Type B pancreatic cell (in vitro differentiated cells): Measurements from ENCODE around the gene PACRG. TPM values are rescaled to one million over a fixed set of nuclear protein-coding genes. Genes with fewer than 3 reads are reported as not detected.

ENCODE experiments used
- DNase-seq: peaks from one replicate; pipeline ENCODE4 v3.0.0; 2021; ENCODE audit warnings: mixed read lengths; ENCODE audit not compliant: unreplicated experiment; ENCODE audit errors: extremely low spot score
- H3K27ac Mint-ChIP-seq: 2 replicates; pipeline ENCODE4 v1.8.0; 2021; ENCODE audit warnings: mild to moderate bottlenecking, mixed read lengths
- H3K27me3 Mint-ChIP-seq: 2 replicates; pipeline ENCODE4 v1.8.0; 2021; ENCODE audit warnings: mixed read lengths
- H3K36me3 Mint-ChIP-seq: 2 replicates; pipeline ENCODE4 v1.8.0; 2021; ENCODE audit warnings: mixed read lengths
- H3K4me1 Mint-ChIP-seq: one replicate; pipeline ENCODE4 v1.8.0; 2021; ENCODE audit warnings: mixed read lengths; ENCODE audit not compliant: unreplicated experiment
- H3K4me3 Mint-ChIP-seq: 2 replicates; pipeline ENCODE4 v1.8.0; 2021; ENCODE audit warnings: mild to moderate bottlenecking, mixed read lengths
- H3K9me3 Mint-ChIP-seq: 2 replicates; pipeline ENCODE4 v1.8.0; 2021; ENCODE audit warnings: mixed read lengths
- total RNA-seq: library from RNA; stranded (reverse); gene quantifications from 2 replicates; pipeline ENCODE4 v1.2.1, GENCODE V29; 2021; ENCODE audit warnings: low replicate concordance
- TF ChIP-seq, protein P1 (sequence below): fragments of 200-600 bp; sonication (generic); conservative IDR thresholded peaks from 2 replicates; pipeline ENCODE4 v1.5.0; 2021; ENCODE audit warnings: antibody characterized with exemption, mild to moderate bottlenecking

The PACRG gene
- total RNA-seq, 1 donor from 2014 or later, result 5.6 TPM

DNA sequence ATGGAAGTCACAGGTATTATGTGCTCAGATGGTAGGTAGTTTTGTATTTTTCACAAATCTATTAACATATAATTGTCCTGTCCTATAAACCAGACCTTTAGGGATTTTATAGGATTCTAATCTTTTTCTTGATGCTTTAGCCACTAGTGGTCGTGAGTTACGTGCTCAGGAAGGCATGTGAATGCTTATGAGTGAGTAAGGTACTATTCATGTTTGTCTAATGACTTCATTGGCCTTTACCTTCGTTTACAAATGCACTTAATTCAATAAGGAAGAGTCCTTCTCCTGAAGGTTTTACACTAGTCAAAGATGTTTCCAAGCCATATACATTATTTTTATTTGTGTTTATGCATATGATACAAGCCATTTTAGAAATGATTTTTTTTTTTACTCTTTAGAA, 23.0 kb downstream of the PACRG start:
- TF ChIP-seq, protein P1, sequence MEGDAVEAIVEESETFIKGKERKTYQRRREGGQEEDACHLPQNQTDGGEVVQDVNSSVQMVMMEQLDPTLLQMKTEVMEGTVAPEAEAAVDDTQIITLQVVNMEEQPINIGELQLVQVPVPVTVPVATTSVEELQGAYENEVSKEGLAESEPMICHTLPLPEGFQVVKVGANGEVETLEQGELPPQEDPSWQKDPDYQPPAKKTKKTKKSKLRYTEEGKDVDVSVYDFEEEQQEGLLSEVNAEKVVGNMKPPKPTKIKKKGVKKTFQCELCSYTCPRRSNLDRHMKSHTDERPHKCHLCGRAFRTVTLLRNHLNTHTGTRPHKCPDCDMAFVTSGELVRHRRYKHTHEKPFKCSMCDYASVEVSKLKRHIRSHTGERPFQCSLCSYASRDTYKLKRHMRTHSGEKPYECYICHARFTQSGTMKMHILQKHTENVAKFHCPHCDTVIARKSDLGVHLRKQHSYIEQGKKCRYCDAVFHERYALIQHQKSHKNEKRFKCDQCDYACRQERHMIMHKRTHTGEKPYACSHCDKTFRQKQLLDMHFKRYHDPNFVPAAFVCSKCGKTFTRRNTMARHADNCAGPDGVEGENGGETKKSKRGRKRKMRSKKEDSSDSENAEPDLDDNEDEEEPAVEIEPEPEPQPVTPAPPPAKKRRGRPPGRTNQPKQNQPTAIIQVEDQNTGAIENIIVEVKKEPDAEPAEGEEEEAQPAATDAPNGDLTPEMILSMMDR, result no peak
- H3K9me3 Mint-ChIP-seq, result no peaks in the 10 kb centered on the region
- no peak overlapping the region for H3K4me3 Mint-ChIP-seq
- no peak overlapping the region for H3K27ac Mint-ChIP-seq
- H3K27me3 Mint-ChIP-seq, result no peaks in the 10 kb centered on the region
- no peaks in the 10 kb centered on the region for H3K4me1 Mint-ChIP-seq
- DNase-seq, result no peak
- H3K36me3 Mint-ChIP-seq, result no peaks in the 10 kb centered on the region

DNA sequence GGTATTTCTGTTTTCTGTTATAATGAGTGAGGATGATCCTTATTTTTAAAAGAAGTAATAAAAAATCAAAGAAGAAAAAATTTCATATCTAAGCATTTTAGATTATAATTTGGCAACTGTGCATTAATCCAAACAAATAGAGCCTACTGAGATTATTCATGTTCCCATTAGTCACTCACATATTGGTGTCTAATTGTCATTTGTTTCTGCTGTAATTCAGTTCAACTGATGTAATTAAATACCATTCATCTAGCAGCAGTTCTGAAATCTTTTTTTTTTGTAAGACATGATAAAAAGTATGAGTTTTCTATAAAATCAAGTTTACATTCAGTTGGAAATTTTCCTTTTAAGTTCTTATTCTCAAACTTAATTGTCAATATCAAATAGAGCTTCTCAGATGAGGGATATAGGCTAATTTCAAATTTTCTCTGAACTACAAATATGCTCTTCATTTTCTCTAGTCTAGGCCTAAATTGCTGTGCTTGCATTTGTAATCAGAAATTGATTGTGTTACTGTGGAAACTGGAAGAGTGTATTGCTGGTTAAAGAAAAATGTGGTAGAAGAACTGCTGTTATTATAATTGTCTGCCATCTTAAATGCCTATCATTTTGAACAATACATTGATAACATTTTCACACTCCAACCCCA, 23.6 kb downstream of the PACRG start:
- Mint-ChIP-seq H3K9me3 (no peaks in the 10 kb centered on the region), H3K4me3 (no peak overlapping the region), H3K27me3 (no peaks in the 10 kb centered on the region), H3K36me3 (no peaks in the 10 kb centered on the region), H3K4me1 (no peaks in the 10 kb centered on the region), H3K27ac (no peak overlapping the region)
- DNase-seq, result no peak
- TF ChIP-seq, protein P1, result no peak

- no peaks in the 10 kb centered on the region for H3K4me1 Mint-ChIP-seq
- H3K9me3 Mint-ChIP-seq, result no peaks in the 10 kb centered on the region
- no peak overlapping the region for H3K27ac Mint-ChIP-seq
- no peak for DNase-seq
- TF ChIP-seq, protein P1, result no peak
- no peaks in the 10 kb centered on the region for H3K36me3 Mint-ChIP-seq
- H3K4me3 Mint-ChIP-seq, result no peak overlapping the region
- H3K27me3 Mint-ChIP-seq, result no peaks in the 10 kb centered on the region
These were observed 26.0 kb downstream of the PACRG start for GRCh38 chr6:162753775-162754174.

- no peak for DNase-seq
- Mint-ChIP-seq H3K27me3 (no peaks in the 10 kb centered on the region), H3K9me3 (peaks cover 5% of the 10 kb centered on the region), H3K27ac (no peak overlapping the region), H3K4me3 (no peak overlapping the region), H3K36me3 (no peaks in the 10 kb centered on the region), H3K4me1 (no peaks in the 10 kb centered on the region)
- TF ChIP-seq, protein P1, result no peak
These were observed 42.4 kb downstream of the PACRG start for GRCh38 chr6:162770136-162770535.

- Mint-ChIP-seq H3K27me3 (no peaks in the 10 kb centered on the region), H3K9me3 (peaks cover 5% of the 10 kb centered on the region), H3K27ac (no peak overlapping the region), H3K36me3 (no peaks in the 10 kb centered on the region), H3K4me1 (no peaks in the 10 kb centered on the region), H3K4me3 (no peak overlapping the region)
- TF ChIP-seq, protein P1, result no peak
- DNase-seq, result no peak
These were observed 43.2 kb downstream of the PACRG start for GRCh38 chr6:162770955-162771354.
